ENCODE measurements around the gene C2CD4C. TPM values are rescaled to one million over a fixed set of nuclear protein-coding genes. Genes with fewer than 3 reads are reported as not detected.
"Not testable (repeated sequence)": the region's sequence is repeated elsewhere in the genome, so short reads cannot be mapped to it uniquely, and the experiment has no call there.

C2CD4C gene
- total RNA-seq, 1 experiment from 2014 or later: 9.8 TPM

- ChIA-PET POLR2A (no interaction called here), CTCF (no interaction called here)
- no peak for TF ChIP-seq FOXP1 (CRISPR knock-in tag; IDR thresholded peaks at IDR 0.05; ENCODE audit: borderline replicate concordance)
- TF ChIP-seq HMGXB4 (CRISPR knock-in tag; IDR thresholded peaks at IDR 0.05): no peak
- TF ChIP-seq EMX1 (CRISPR knock-in tag; IDR thresholded peaks at IDR 0.05): no peak
- TF ChIP-seq ATF6 (CRISPR knock-in tag; IDR thresholded peaks at IDR 0.05): no peak
- no peak for TF ChIP-seq RORB (CRISPR knock-in tag; IDR thresholded peaks at IDR 0.05)
- TF ChIP-seq TEAD4 (CRISPR knock-in tag; IDR thresholded peaks at IDR 0.05): no peak
- TF ChIP-seq CREM (CRISPR knock-in tag; IDR thresholded peaks at IDR 0.05): no peak
- no peak for TF ChIP-seq ZNF396 (CRISPR knock-in tag; IDR thresholded peaks at IDR 0.05; ENCODE audit: borderline replicate concordance)
- no peak for TF ChIP-seq CREB1 (CRISPR knock-in tag; IDR thresholded peaks at IDR 0.05)
- no peak for TF ChIP-seq SMAD4 (CRISPR knock-in tag; IDR thresholded peaks at IDR 0.05)
- TF ChIP-seq MXD4 (CRISPR knock-in tag; IDR thresholded peaks at IDR 0.05; ENCODE audit: borderline replicate concordance): no peak
- TF ChIP-seq GRHL2 (CRISPR knock-in tag; IDR thresholded peaks at IDR 0.05; ENCODE audit: insufficient replicate concordance, severe bottlenecking): no peak
- TF ChIP-seq CDX4 (CRISPR knock-in tag; IDR thresholded peaks at IDR 0.05; ENCODE audit: borderline replicate concordance): no peak
- TF ChIP-seq ETV6 (CRISPR knock-in tag; IDR thresholded peaks at IDR 0.05): no peak
- TF ChIP-seq SP1 (CRISPR knock-in tag; conservative IDR thresholded peaks at IDR 0.05): no peak
- no peak overlapping the region for H3K27ac Mint-ChIP-seq
- H3K9me3 Mint-ChIP-seq: peaks cover 16% of the 10 kb centered on the region
- peaks cover 3% of the 10 kb centered on the region; the same call in 1 of the 2 replicates for H3K4me1 Mint-ChIP-seq
- H3K27me3 Mint-ChIP-seq (ENCODE audit: low read depth): peaks cover 10% of the 10 kb centered on the region
- no peak overlapping the region for H3K4me3 Mint-ChIP-seq
- no peak for DNase-seq (ENCODE audit: low spot score)
- peaks cover 15% of the 10 kb centered on the region for H3K36me3 Mint-ChIP-seq
- ATAC-seq: no peak
Measured at GRCh38 chr19:453606-454005, 44.7 kb upstream of the C2CD4C start.

GRCh38 chr19:452829-453228, 43.9 kb upstream of the C2CD4C start:
- TF ChIP-seq ZNF138 (CRISPR knock-in tag; conservative IDR thresholded peaks at IDR 0.05): no peak
- TF ChIP-seq FOXJ3 (CRISPR knock-in tag; IDR thresholded peaks at IDR 0.05; ENCODE audit: borderline replicate concordance): no peak
- TF ChIP-seq NR1H2 (CRISPR knock-in tag; IDR thresholded peaks at IDR 0.05): no peak
- no peak for TF ChIP-seq MYBL2 (CRISPR knock-in tag; IDR thresholded peaks at IDR 0.05)
- TF ChIP-seq FOXK1 (CRISPR knock-in tag; IDR thresholded peaks at IDR 0.05): no peak
- no peak for TF ChIP-seq NFE2L1 (CRISPR knock-in tag; IDR thresholded peaks at IDR 0.05)
- TF ChIP-seq CREM (CRISPR knock-in tag; IDR thresholded peaks at IDR 0.05): no peak
- TF ChIP-seq ZNF396 (CRISPR knock-in tag; IDR thresholded peaks at IDR 0.05; ENCODE audit: borderline replicate concordance): no peak
- TF ChIP-seq HMGA2 (CRISPR knock-in tag; IDR thresholded peaks at IDR 0.05): no peak
- no peak for TF ChIP-seq SMAD4 (CRISPR knock-in tag; IDR thresholded peaks at IDR 0.05)
- TF ChIP-seq ZNF232 (CRISPR knock-in tag; IDR thresholded peaks at IDR 0.05): no peak
- no peak for TF ChIP-seq PRRX2 (CRISPR knock-in tag; IDR thresholded peaks at IDR 0.05)
- TF ChIP-seq RELA (CRISPR knock-in tag; IDR thresholded peaks at IDR 0.05; ENCODE audit: borderline replicate concordance): no peak
- H3K4me1 Mint-ChIP-seq: peaks cover 3% of the 10 kb centered on the region; the same call in 1 of the 2 replicates
- ATAC-seq (no peak), DNase-seq (ENCODE audit: low spot score) (no peak)
- H3K27me3 Mint-ChIP-seq (ENCODE audit: low read depth): peaks cover 10% of the 10 kb centered on the region
- no peak overlapping the region for H3K4me3 Mint-ChIP-seq
- H3K36me3 Mint-ChIP-seq: peaks cover 15% of the 10 kb centered on the region
- POLR2A ChIA-PET: no interaction called here
- peaks cover 16% of the 10 kb centered on the region for H3K9me3 Mint-ChIP-seq
- CTCF ChIA-PET: no interaction called here
- no peak overlapping the region for H3K27ac Mint-ChIP-seq

GRCh38 chr19:450912-451481, 42.0 kb upstream of the C2CD4C start:
- H3K4me3 Mint-ChIP-seq; DNase-seq (ENCODE audit: low spot score); H3K27me3 Mint-ChIP-seq (ENCODE audit: low read depth); CTCF ChIA-PET; POLR2A ChIA-PET; ATAC-seq; H3K4me1 Mint-ChIP-seq; H3K27ac Mint-ChIP-seq: not testable (repeated sequence)
- Mint-ChIP-seq H3K9me3 (peaks cover 16% of the 10 kb centered on the region), H3K36me3 (peaks cover 15% of the 10 kb centered on the region)

All from WTC11 (cell line).